RWPE1 (cell line): Measurements from ENCODE around the gene ENTR1.

ENCODE experiments used
- CTCF ChIA-PET: fragments of 350-600 bp; sonication (Branson Sonifier 250); formaldehyde crosslinking; extraction: SDS; loops from one replicate; lab custom pipeline; 2021; lab: Yijun Ruan, JAX
- POLR2A ChIA-PET: fragments of 400-600 bp; formaldehyde crosslinking; extraction: SDS; loops from one replicate; lab custom pipeline; 2020; ENCODE audit warnings: antibody characterized with exemption; ENCODE audit not compliant: low non-redundant PET; lab: Yijun Ruan, JAX
- DNase-seq: peaks from one replicate; pipeline ENCODE4 v3.0.0; 2012; ENCODE audit warnings: low spot score
- H3K27ac ChIP-seq: fragments of 450-650 bp; 2 replicates; pipeline ENCODE4 v1.5.1; 2017
- CTCF ChIP-seq: fragments of 450-650 bp; conservative IDR thresholded peaks from 2 replicates; pipeline ENCODE4 v1.5.1; 2017; ENCODE audit warnings: low read depth, mild to moderate bottlenecking

The ENTR1 gene

GRCh38 chr9:136422876-136423275, 12.5 kb upstream of the ENTR1 start:
- CTCF ChIA-PET = no interaction called here
- TF ChIP-seq CTCF = no peak
- no peak for DNase-seq
- H3K27ac ChIP-seq = peak overlapping the region; percentile 50; the same call in 1 of the 2 replicates
- POLR2A ChIA-PET = no interaction called here

GRCh38 chr9:136421791-136422190, 11.4 kb upstream of the ENTR1 start:
- ChIA-PET CTCF (no interaction called here), POLR2A (no interaction called here)
- no peak for DNase-seq
- no peak for TF ChIP-seq CTCF
- no peak overlapping the region for H3K27ac ChIP-seq

- no peak for TF ChIP-seq CTCF
- POLR2A ChIA-PET = no interaction called here
- no peak for DNase-seq
- H3K27ac ChIP-seq = peak overlapping the region; percentile 2; the same call in 1 of the 2 replicates
- CTCF ChIA-PET = interaction anchor here (0.7 kb wide), 1 partner anchor 43 kb away, joined by 3 read pairs; no protein-coding TSS in a partner anchor
Observed at GRCh38 chr9:136419092-136419420, 8.6 kb upstream of the ENTR1 start.

GRCh38 chr9:136418182-136419091, 8.0 kb upstream of the ENTR1 start:
- ChIA-PET CTCF (interaction anchor here (0.6 to 1.0 kb wide), 4 partner anchors 17 to 326 kb away, joined by 3 to 4 read pairs (median 3); no protein-coding TSS in a partner anchor), POLR2A (no interaction called here)
- peak overlapping the region; percentile 2; the same call in 1 of the 2 replicates for H3K27ac ChIP-seq
- no peak for TF ChIP-seq CTCF
- no peak for DNase-seq

GRCh38 chr9:136416914-136417313, 6.5 kb upstream of the ENTR1 start:
- no peak overlapping the region for H3K27ac ChIP-seq
- CTCF ChIA-PET = interaction anchor here (0.7 to 0.8 kb wide), 2 partner anchors 255 to 1173 kb away, joined by 3 read pairs; no protein-coding TSS in a partner anchor
- DNase-seq = no peak
- TF ChIP-seq CTCF = no peak
- POLR2A ChIA-PET = no interaction called here

GRCh38 chr9:136416427-136416826, 6.0 kb upstream of the ENTR1 start:
- DNase-seq = no peak
- CTCF ChIA-PET = interaction anchor here (0.7 kb wide), 1 partner anchor 1172 kb away, joined by 3 read pairs; no protein-coding TSS in a partner anchor
- POLR2A ChIA-PET = no interaction called here
- H3K27ac ChIP-seq = peak overlapping the region; percentile 8
- TF ChIP-seq CTCF = no peak
